Lower leg skin (tissue), 3 donors: ENCODE results near the gene FAM210B.

ENCODE experiments used
- POLR2A ChIP-seq, 2 donors: fragments of 450-650 bp; IDR thresholded peaks; one replicate each; pipeline ENCODE4 v1.6.1; 2016 to 2017; ENCODE audit warnings: antibody characterized with exemption in 2 of 2, mild to moderate bottlenecking in 1 of 2, moderate library complexity in 1 of 2
- TF ChIP-seq, protein P1 (sequence below), 3 donors: fragments of 450-650 bp; IDR thresholded peaks; one replicate each; pipeline ENCODE4 v1.5.1; 2016; ENCODE audit warnings: antibody characterized with exemption in 3 of 3, mild to moderate bottlenecking in 3 of 3, moderate library complexity in 2 of 3

DNA sequence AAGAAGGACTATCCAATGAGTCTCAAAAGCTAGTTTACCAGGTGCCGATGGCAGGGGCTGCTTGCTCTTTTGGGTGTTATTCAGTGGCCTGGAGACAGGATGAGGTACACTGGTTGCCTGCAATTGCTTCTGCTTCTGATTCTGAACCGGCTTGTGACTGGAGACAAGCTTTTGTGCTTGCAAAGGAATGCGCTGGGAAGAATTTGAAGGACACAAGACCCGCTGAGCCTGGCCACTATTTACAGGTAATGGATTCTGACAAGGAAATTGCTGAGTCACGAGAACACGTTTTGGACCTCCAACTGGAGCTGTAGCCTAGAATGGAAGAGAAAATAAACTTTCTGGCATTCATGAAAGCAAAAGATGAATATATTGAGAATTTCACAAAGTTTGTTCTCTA, 27.4 kb downstream of the FAM210B start:
- no peak for TF ChIP-seq POLR2A (IDR thresholded peaks at IDR 0.05)
- TF ChIP-seq, protein P1, sequence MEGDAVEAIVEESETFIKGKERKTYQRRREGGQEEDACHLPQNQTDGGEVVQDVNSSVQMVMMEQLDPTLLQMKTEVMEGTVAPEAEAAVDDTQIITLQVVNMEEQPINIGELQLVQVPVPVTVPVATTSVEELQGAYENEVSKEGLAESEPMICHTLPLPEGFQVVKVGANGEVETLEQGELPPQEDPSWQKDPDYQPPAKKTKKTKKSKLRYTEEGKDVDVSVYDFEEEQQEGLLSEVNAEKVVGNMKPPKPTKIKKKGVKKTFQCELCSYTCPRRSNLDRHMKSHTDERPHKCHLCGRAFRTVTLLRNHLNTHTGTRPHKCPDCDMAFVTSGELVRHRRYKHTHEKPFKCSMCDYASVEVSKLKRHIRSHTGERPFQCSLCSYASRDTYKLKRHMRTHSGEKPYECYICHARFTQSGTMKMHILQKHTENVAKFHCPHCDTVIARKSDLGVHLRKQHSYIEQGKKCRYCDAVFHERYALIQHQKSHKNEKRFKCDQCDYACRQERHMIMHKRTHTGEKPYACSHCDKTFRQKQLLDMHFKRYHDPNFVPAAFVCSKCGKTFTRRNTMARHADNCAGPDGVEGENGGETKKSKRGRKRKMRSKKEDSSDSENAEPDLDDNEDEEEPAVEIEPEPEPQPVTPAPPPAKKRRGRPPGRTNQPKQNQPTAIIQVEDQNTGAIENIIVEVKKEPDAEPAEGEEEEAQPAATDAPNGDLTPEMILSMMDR (IDR thresholded peaks at IDR 0.05) = no peak
